ENCODE data around the gene RPS6KB1. TPM values are rescaled to one million over a fixed set of nuclear protein-coding genes. Genes with fewer than 3 reads are reported as not detected.
A peak's percentile ranks its signal among the peaks of the same experiment; 100 is the strongest.

RPS6KB1 gene
- total and polyA plus RNA-seq, 2 of the 8 experiments (the other 6 are each of a cell fraction or from before 2014, with no cell fraction given) = 3.4 to 28.4 TPM

DNA sequence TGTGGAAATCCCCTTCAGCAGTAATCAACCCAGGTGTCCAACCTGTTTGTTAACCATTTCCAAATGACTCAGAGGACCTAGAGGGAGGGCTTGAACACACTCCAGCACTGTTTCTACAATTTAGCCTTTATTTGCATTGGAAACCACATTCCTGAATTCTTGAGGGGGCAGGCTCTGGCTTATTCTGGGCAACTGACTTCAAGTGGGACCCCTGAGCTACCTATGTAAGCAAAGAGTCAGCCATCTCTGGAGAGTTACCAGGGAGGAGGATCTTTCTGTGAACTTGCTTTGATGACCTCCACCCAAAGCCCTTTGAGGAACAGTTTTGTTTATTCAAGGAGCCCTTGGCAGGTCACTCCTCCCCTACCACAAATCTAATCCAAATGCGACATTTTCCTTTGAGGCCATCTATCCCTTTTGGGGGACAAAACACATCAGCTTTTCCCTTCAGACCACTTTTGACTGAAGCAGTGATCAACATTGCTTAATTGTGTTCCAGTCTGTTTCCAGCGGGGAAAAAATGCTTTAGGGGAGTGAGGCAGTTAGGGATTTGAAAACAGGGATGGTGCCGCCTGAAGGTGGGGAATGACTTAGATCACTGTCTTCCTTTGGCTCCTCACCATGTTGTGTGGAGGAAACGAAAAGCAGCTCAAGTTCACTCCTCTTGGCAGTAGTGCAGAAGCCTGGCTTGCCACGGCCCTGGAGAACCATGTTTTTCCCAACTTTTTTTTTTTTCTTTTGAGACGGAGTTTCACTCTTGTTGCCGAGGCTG lies 46.3 kb upstream of the RPS6KB1 start:
- Histone ChIP-seq H4K20me1 (replicated peaks in 1 of 2; ENCODE audit: control insufficient read depth in 1 of 2, insufficient read depth in 2 of 2, low read length in 2 of 2) (no peaks in the 10 kb centered on the region), H3K18ac (ENCODE audit: extremely low read depth, low read length) (no peak overlapping the region), H2BK20ac (ENCODE audit: low read length) (peak overlapping the region; percentile 88), H2AFZ (ENCODE audit: low read length) (no peak overlapping the region), H3K27ac (ENCODE audit: low read depth, low read length) (no peak overlapping the region; the same call in 1 of the 2 replicates), H3K79me2 (ENCODE audit: control insufficient read depth in 1 of 2, insufficient read depth in 2 of 2, low read length in 2 of 2) (peaks cover 0 to 4% of the 10 kb centered on the region in 2 experiments; a peak in 1 of 4 replicates), H2BK15ac (ENCODE audit: low read length) (no peak overlapping the region), H2BK12ac (ENCODE audit: low read depth, low read length) (peak overlapping the region; percentile 88), H2BK5ac (ENCODE audit: low read depth, low read length) (no peak overlapping the region), H3K23me2 (ENCODE audit: low read depth, low read length) (no peaks in the 10 kb centered on the region), H3K27me3 (replicated peaks in 1 of 4; ENCODE audit: control insufficient read depth in 3 of 4, extremely low read depth in 1 of 4, insufficient read depth in 3 of 4, low read length in 3 of 4) (no peaks in the 10 kb centered on the region), H3K9me3 (ENCODE audit: insufficient read depth in 2 of 2, low read depth in 1 of 2, low read length in 1 of 2) (no peaks in the 10 kb centered on the region), H4K91ac (replicated peaks; ENCODE audit: insufficient read length, low read length) (no peak overlapping the region), H3K56ac (replicated peaks; ENCODE audit: insufficient read length, low read depth, low read length) (no peak overlapping the region), H3K4me3 (ENCODE audit: extremely low read depth in 1 of 4, insufficient read depth in 2 of 4, low read depth in 3 of 4, low read length in 4 of 4) (no peak overlapping the region), H3K4ac (replicated peaks; ENCODE audit: insufficient read length, low read depth, low read length) (no peak overlapping the region), H3K23ac (ENCODE audit: insufficient read length) (no peak overlapping the region), H3K79me1 (ENCODE audit: low read depth, low read length) (no peaks in the 10 kb centered on the region), H3K4me2 (ENCODE audit: insufficient read depth in 1 of 2, low read depth in 2 of 2, low read length in 2 of 2) (peak overlapping the region in 1 of 2 experiments; percentile 40; a peak in 1 of 4 replicates), H3K14ac (ENCODE audit: insufficient read length) (no peak overlapping the region), H4K5ac (ENCODE audit: insufficient read length, low read depth, low read length) (no peak overlapping the region), H3K4me1 (replicated peaks in 1 of 4; ENCODE audit: control insufficient read depth in 3 of 4, insufficient read depth in 4 of 4, low read length in 3 of 4) (peaks cover 7 to 15% (median 10%) of the 10 kb centered on the region in 4 experiments; a peak in 6 of 7 replicates), H2AK5ac (ENCODE audit: low read depth, low read length) (no peak overlapping the region), H3K9ac (replicated peaks in 1 of 4; ENCODE audit: extremely low read depth in 1 of 4, low read depth in 3 of 4, low read length in 3 of 4) (no peak overlapping the region; a peak in 1 of 7 replicates), H4K8ac (ENCODE audit: extremely low read depth, insufficient read depth, low read length) (no peak overlapping the region), H2BK120ac (replicated peaks; ENCODE audit: low read depth, low read length) (no peak overlapping the region), H3K36me3 (ENCODE audit: control insufficient read depth in 2 of 4, insufficient read depth in 4 of 4, low read length in 3 of 4) (peaks cover 0 to 7% (median 2%) of the 10 kb centered on the region in 4 experiments; a peak in 3 of 8 replicates)
- FAIRE-seq (no peak), DNase-seq (ENCODE audit: low read depth in 1 of 2, low spot score in 2 of 2) (no peak)
- ChIA-PET CTCF (ENCODE audit: partially characterized antibody) (interaction anchor here (0.7 to 2.2 kb wide), 6 partner anchors 9 to 99 kb away, joined by 3 to 8 read pairs (median 3); no protein-coding TSS in a partner anchor), POLR2A (ENCODE audit: partially characterized antibody) (interaction anchor here (0.8 to 11.2 kb wide), 3 partner anchors 13 to 24 kb away, joined by 5 to 137 read pairs (median 5); no protein-coding TSS in a partner anchor)
- TF ChIP-seq TEAD4 (IDR thresholded peaks at IDR 0.05; ENCODE audit: low read depth, low read length) = peak; percentile 40; the same call in 1 of the 2 replicates
- TF ChIP-seq, protein P1, sequence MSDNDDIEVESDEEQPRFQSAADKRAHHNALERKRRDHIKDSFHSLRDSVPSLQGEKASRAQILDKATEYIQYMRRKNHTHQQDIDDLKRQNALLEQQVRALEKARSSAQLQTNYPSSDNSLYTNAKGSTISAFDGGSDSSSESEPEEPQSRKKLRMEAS (IDR thresholded peaks at IDR 0.05) = no peak
- WGBS, 2 experiments (ENCODE audit: extremely low coverage in 1 of 2, insufficient coverage in 1 of 2, insufficient read length in 1 of 2, insufficient replicate concordance in 2 of 2, low coverage in 1 of 2, low lambda C conversion rate in 2 of 2, missing lambda C conversion rate in 1 of 2) = 83% methylated on average over 7 of the region's 7 CpGs; no CpG with 5 or more reads in 1 of the 2 experiments

Measured in H1 (cell line).